Neural progenitor cell (in vitro differentiated cells): ENCODE measurements around the gene GJB2. TPM values are rescaled to one million over a fixed set of nuclear protein-coding genes. Genes with fewer than 3 reads are reported as not detected.

Experiments used
- DNase-seq: peaks from one replicate; pipeline ENCODE4 v3.0.0-alpha.2; 2016; ENCODE audit warnings: low spot score
- H2AFZ ChIP-seq: fragments of 200-600 bp; sonication (generic); replicated peaks from 2 replicates; pipeline ENCODE4 v1.6.1; 2016; ENCODE audit warnings: antibody characterized with exemption
- H3F3A ChIP-seq: fragments of 200-600 bp; sonication (generic); 2 replicates; pipeline ENCODE4 v1.6.1; 2016; ENCODE audit warnings: antibody characterized with exemption, low read depth
- H3K27ac ChIP-seq: fragments of 200-600 bp; sonication (generic); 2 replicates; pipeline ENCODE4 v1.5.1; 2016; ENCODE audit warnings: mild to moderate bottlenecking
- H3K27me3 ChIP-seq: fragments of 200-600 bp; sonication (generic); 2 replicates; pipeline ENCODE4 v1.6.1; 2016; ENCODE audit warnings: mild to moderate bottlenecking, moderate library complexity
- H3K36me3 ChIP-seq: fragments of 200-600 bp; sonication (generic); 2 replicates; pipeline ENCODE4 v1.5.1; 2016
- H3K4me1 ChIP-seq: fragments of 200-600 bp; sonication (generic); 2 replicates; pipeline ENCODE4 v1.6.1; 2016; ENCODE audit warnings: mixed run types
- H3K4me2 ChIP-seq: fragments of 200-600 bp; sonication (generic); 2 replicates; pipeline ENCODE4 v1.6.1; 2016
- H3K4me3 ChIP-seq: fragments of 200-600 bp; sonication (generic); 2 replicates; pipeline ENCODE4 v1.5.1; 2016
- H3K79me2 ChIP-seq: fragments of 200-600 bp; sonication (generic); 2 replicates; pipeline ENCODE4 v1.6.1; 2016; ENCODE audit warnings: low read depth
- H3K9ac ChIP-seq: fragments of 200-600 bp; sonication (generic); 2 replicates; pipeline ENCODE4 v1.6.1; 2016
- H3K9me3 ChIP-seq: fragments of 200-600 bp; sonication (generic); 2 replicates; pipeline ENCODE4 v1.5.1; 2016; ENCODE audit warnings: low read depth
- H4K20me1 ChIP-seq: fragments of 200-600 bp; sonication (generic); 2 replicates; pipeline ENCODE4 v1.6.1; 2016; ENCODE audit warnings: low read depth
- H3K27ac Mint-ChIP-seq: 3 replicates; pipeline ENCODE4 v1.8.0; 2021; ENCODE audit warnings: mixed read lengths
- H3K27me3 Mint-ChIP-seq: 2 replicates; pipeline ENCODE4 v1.8.0; 2022; ENCODE audit warnings: low read depth, mild to moderate bottlenecking, inconsistent platforms, moderate library complexity, mixed read lengths; ENCODE audit not compliant: insufficient read depth
- H3K36me3 Mint-ChIP-seq: 3 replicates; pipeline ENCODE4 v1.8.0; 2021; ENCODE audit warnings: mixed read lengths
- H3K4me1 Mint-ChIP-seq: 3 replicates; pipeline ENCODE4 v1.8.0; 2021; ENCODE audit warnings: mixed read lengths
- H3K4me3 Mint-ChIP-seq: 3 replicates; pipeline ENCODE4 v1.8.0; 2021; ENCODE audit warnings: mild to moderate bottlenecking, moderate library complexity, mixed read lengths
- H3K9me3 Mint-ChIP-seq: 3 replicates; pipeline ENCODE4 v1.8.0; 2020; ENCODE audit warnings: mixed read lengths
- EZH2 ChIP-seq: fragments of 200-600 bp; sonication (generic); IDR thresholded peaks from 2 replicates; pipeline ENCODE4 v1.6.1; 2017; ENCODE audit warnings: antibody characterized with exemption, mild to moderate bottlenecking, moderate library complexity
- EZH2phosphoT487 ChIP-seq: fragments of 200-600 bp; sonication (generic); IDR thresholded peaks from 2 replicates; pipeline ENCODE4 v1.6.1; 2017; ENCODE audit warnings: antibody characterized with exemption
- total RNA-seq: library from RNA; depleted of rRNA; stranded (reverse); fragments of >200 nt; gene quantifications from 2 replicates; pipeline ENCODE4 v1.2.3, GENCODE V29; 2015; ENCODE audit warnings: low replicate concordance
- TF ChIP-seq, protein P1 (sequence below): fragments of 200-600 bp; sonication (generic); IDR thresholded peaks from 2 replicates; pipeline ENCODE4 v1.5.1; 2017; ENCODE audit warnings: antibody characterized with exemption, mild to moderate bottlenecking

Gene GJB2
- total RNA-seq, 1 donor from 2014 or later: not detected

DNA sequence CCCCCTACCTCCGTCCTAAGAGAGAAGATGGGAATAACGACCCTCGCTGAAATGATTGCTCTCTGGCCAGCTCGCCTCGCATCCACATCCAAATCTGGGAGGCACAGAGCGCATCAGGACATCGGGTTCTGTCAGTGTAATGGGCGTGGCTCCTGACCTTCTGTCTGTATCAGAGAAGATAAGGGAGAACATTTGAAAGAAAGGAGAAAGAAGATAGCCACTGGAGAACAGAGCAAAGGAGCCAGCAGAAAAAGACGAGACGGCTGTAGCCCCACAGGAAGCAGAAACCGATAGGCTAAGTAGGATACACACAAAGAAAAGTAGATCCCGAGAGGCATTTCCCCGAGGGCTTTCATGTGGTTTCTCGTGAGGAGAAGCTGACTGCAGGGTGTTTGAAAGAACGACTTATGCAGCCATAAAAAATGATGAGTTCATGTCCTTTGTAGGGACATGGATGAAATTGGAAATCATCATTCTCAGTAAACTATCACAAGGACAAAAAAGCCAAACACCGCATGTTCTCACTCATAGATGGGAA is 14.0 kb upstream of the GJB2 start:
- H2AFZ ChIP-seq: no peak overlapping the region

DNA sequence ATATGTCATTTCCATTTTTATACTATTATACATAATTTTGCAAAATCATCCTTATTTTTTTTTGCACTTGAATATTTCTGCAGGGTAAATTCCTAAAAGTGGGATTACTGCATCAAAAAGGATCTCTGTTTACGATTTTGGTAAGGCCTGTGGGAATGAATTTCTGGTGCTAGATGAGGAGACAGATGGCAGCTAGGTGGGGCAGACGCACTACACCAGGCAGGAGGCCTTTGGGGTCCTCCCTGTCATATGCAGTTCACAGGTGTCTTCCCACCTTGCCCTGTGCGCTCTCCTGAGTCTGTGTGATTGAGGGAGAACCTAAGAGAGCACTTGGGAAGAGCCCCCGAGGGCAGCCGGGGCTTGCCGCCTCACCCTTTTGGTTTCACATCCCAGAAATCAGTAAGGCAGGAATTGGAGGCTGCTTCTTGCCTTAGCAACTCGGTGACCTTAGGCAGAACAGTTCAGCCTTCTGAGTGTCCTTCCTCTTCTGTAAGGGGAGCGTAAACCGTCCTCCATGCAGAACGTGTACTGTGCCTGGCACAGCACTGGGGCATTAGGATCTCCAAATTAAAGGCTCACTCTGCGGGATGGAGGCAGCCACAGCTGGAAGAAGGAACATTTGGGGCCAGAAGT is 13.4 kb upstream of the GJB2 start:
- Mint-ChIP-seq H3K4me3 (no peak overlapping the region), H3K36me3 (no peaks in the 10 kb centered on the region), H3K27me3 (peaks cover 7% of the 10 kb centered on the region), H3K27ac (no peak overlapping the region), H3K4me1 (peaks cover 8% of the 10 kb centered on the region), H3K9me3 (peaks cover 7% of the 10 kb centered on the region)
- H3K9ac ChIP-seq: no peak overlapping the region
- no peak overlapping the region for H3K4me2 ChIP-seq
- H3K79me2 ChIP-seq: no peaks in the 10 kb centered on the region
- no peak overlapping the region for H3K4me3 ChIP-seq
- no peak overlapping the region for H3K27ac ChIP-seq
- no peaks in the 10 kb centered on the region for H3F3A ChIP-seq
- no peak for DNase-seq
- H3K36me3 ChIP-seq: no peaks in the 10 kb centered on the region
- TF ChIP-seq, protein P1, sequence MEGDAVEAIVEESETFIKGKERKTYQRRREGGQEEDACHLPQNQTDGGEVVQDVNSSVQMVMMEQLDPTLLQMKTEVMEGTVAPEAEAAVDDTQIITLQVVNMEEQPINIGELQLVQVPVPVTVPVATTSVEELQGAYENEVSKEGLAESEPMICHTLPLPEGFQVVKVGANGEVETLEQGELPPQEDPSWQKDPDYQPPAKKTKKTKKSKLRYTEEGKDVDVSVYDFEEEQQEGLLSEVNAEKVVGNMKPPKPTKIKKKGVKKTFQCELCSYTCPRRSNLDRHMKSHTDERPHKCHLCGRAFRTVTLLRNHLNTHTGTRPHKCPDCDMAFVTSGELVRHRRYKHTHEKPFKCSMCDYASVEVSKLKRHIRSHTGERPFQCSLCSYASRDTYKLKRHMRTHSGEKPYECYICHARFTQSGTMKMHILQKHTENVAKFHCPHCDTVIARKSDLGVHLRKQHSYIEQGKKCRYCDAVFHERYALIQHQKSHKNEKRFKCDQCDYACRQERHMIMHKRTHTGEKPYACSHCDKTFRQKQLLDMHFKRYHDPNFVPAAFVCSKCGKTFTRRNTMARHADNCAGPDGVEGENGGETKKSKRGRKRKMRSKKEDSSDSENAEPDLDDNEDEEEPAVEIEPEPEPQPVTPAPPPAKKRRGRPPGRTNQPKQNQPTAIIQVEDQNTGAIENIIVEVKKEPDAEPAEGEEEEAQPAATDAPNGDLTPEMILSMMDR: no peak
- TF ChIP-seq EZH2phosphoT487 (no peak), EZH2 (no peak)
- no peaks in the 10 kb centered on the region for H3K4me1 ChIP-seq
- H2AFZ ChIP-seq: no peak overlapping the region
- H3K27me3 ChIP-seq: peaks cover 5% of the 10 kb centered on the region
- no peaks in the 10 kb centered on the region for H3K9me3 ChIP-seq
- H4K20me1 ChIP-seq: no peaks in the 10 kb centered on the region

More for the DNA sequence above, 14.0 kb upstream of the GJB2 start:
- Histone ChIP-seq H3K36me3 (no peaks in the 10 kb centered on the region), H3K9ac (no peak overlapping the region), H3K27ac (no peak overlapping the region), H3K27me3 (peaks cover 5% of the 10 kb centered on the region), H3F3A (no peaks in the 10 kb centered on the region), H3K4me1 (no peaks in the 10 kb centered on the region), H3K9me3 (no peaks in the 10 kb centered on the region), H3K4me2 (no peak overlapping the region), H3K4me3 (no peak overlapping the region), H4K20me1 (no peaks in the 10 kb centered on the region), H3K79me2 (no peaks in the 10 kb centered on the region)
- Mint-ChIP-seq H3K4me3 (no peak overlapping the region), H3K4me1 (peaks cover 8% of the 10 kb centered on the region), H3K36me3 (no peaks in the 10 kb centered on the region), H3K27me3 (peaks cover 4% of the 10 kb centered on the region), H3K9me3 (peaks cover 6% of the 10 kb centered on the region), H3K27ac (no peak overlapping the region)
- TF ChIP-seq, protein P1: no peak
- no peak for TF ChIP-seq EZH2phosphoT487
- TF ChIP-seq EZH2: no peak
- no peak for DNase-seq

GRCh38 chr13:20198781-20199180 is 6.0 kb upstream of the GJB2 start:
- no peak for DNase-seq
- Histone ChIP-seq H3K36me3 (no peaks in the 10 kb centered on the region), H3K9ac (no peak overlapping the region), H2AFZ (no peak overlapping the region), H4K20me1 (peaks cover 11% of the 10 kb centered on the region), H3K4me2 (no peak overlapping the region), H3K4me1 (peaks cover 8% of the 10 kb centered on the region), H3K4me3 (no peak overlapping the region), H3F3A (peaks cover 10% of the 10 kb centered on the region), H3K79me2 (no peaks in the 10 kb centered on the region), H3K9me3 (no peaks in the 10 kb centered on the region), H3K27ac (no peak overlapping the region), H3K27me3 (peaks cover 43% of the 10 kb centered on the region)
- Mint-ChIP-seq H3K27me3 (peaks cover 28% of the 10 kb centered on the region), H3K9me3 (peaks cover 17% of the 10 kb centered on the region), H3K27ac (no peak overlapping the region), H3K4me1 (peaks cover 8% of the 10 kb centered on the region), H3K4me3 (no peak overlapping the region), H3K36me3 (no peaks in the 10 kb centered on the region)
- no peak for TF ChIP-seq EZH2phosphoT487
- TF ChIP-seq, protein P1: no peak
- TF ChIP-seq EZH2: no peak
